CD4-positive, alpha-beta T cell treated with Interleukin-2 at 100 ng/mL for 4 hours (primary cell): ENCODE measurements around the gene DCLK1.

Experiments used
- DNase-seq: peaks from one replicate; pipeline ENCODE4 v3.0.0-alpha.2; 2020; ENCODE audit warnings: low spot score

The DCLK1 gene

GRCh38 chr13:35940734-35941133, 190.4 kb downstream of the DCLK1 start:
- no peak for DNase-seq

GRCh38 chr13:35936246-35936978, 194.8 kb downstream of the DCLK1 start:
- DNase-seq: no peak

- DNase-seq: no peak
These were observed 200.2 kb downstream of the DCLK1 start for GRCh38 chr13:35930665-35931631.

GRCh38 chr13:35927567-35928021, 203.6 kb downstream of the DCLK1 start:
- DNase-seq: no peak

GRCh38 chr13:35926859-35927530, 204.2 kb downstream of the DCLK1 start:
- no peak for DNase-seq

- no peak for DNase-seq
These were observed 205.5 kb downstream of the DCLK1 start for GRCh38 chr13:35925669-35926068.

GRCh38 chr13:35923347-35923746, 207.8 kb downstream of the DCLK1 start:
- DNase-seq: no peak

GRCh38 chr13:35920816-35921215, 210.4 kb downstream of the DCLK1 start:
- no peak for DNase-seq

- DNase-seq: no peak
These were observed 213.1 kb downstream of the DCLK1 start for GRCh38 chr13:35917942-35918645.

GRCh38 chr13:35917252-35917941, 213.8 kb downstream of the DCLK1 start:
- no peak for DNase-seq

GRCh38 chr13:35916146-35916545, 215.0 kb downstream of the DCLK1 start:
- no peak for DNase-seq

GRCh38 chr13:35914662-35915061, 216.5 kb downstream of the DCLK1 start:
- DNase-seq: no peak

- DNase-seq: no peak
These were observed 218.3 kb downstream of the DCLK1 start for GRCh38 chr13:35912841-35913240.

GRCh38 chr13:35909837-35910540, 221.2 kb downstream of the DCLK1 start:
- DNase-seq: no peak

- DNase-seq: no peak
These were observed 222.1 kb downstream of the DCLK1 start for GRCh38 chr13:35909091-35909490.

GRCh38 chr13:35908226-35908625, 223.0 kb downstream of the DCLK1 start:
- no peak for DNase-seq

- DNase-seq: no peak
These were observed 224.5 kb downstream of the DCLK1 start for GRCh38 chr13:35906636-35907035.

GRCh38 chr13:35903075-35903474, 228.1 kb downstream of the DCLK1 start:
- no peak for DNase-seq

GRCh38 chr13:35898041-35898440, 233.1 kb downstream of the DCLK1 start:
- DNase-seq: no peak

- DNase-seq: no peak
These were observed 236.5 kb downstream of the DCLK1 start for GRCh38 chr13:35894636-35895035.
